ENCODE data around the gene STK32B.

DNA sequence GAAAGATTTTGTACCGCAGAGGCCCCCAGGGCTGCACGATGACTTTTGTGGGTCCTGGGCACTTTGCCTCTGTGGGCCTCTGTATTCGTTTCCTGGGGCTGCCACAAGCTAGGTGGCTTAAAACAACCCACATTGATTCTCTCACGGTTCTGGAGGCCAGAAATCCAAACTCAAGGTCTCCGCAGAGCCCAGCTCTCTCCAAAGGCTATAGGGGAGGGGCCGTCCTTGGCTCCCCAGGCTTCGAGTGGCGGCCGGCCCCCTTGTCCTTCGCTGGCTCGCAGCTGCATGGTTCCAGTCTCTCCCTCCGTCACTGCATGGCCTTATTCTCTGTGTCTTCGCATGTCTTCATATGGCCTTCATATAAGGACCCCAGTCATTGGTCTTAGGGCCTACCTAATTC is 415.8 kb downstream of the STK32B start:
- TF ChIP-seq POLR2A (IDR thresholded peaks at IDR 0.05; ENCODE audit: control extremely low read depth in 1 of 2, low read depth in 2 of 2, low read length in 2 of 2) (no peak), EZH2 (IDR thresholded peaks at IDR 0.05; ENCODE audit: low read depth, low read length, severe bottlenecking) (no peak), PHF8 (conservative IDR thresholded peaks at IDR 0.05; ENCODE audit: low read depth, low read length) (no peak), EP300 (IDR thresholded peaks at IDR 0.05; ENCODE audit: borderline replicate concordance in 1 of 2, low read depth in 2 of 2, low read length in 2 of 2) (no peak)
- TF ChIP-seq, protein P1, sequence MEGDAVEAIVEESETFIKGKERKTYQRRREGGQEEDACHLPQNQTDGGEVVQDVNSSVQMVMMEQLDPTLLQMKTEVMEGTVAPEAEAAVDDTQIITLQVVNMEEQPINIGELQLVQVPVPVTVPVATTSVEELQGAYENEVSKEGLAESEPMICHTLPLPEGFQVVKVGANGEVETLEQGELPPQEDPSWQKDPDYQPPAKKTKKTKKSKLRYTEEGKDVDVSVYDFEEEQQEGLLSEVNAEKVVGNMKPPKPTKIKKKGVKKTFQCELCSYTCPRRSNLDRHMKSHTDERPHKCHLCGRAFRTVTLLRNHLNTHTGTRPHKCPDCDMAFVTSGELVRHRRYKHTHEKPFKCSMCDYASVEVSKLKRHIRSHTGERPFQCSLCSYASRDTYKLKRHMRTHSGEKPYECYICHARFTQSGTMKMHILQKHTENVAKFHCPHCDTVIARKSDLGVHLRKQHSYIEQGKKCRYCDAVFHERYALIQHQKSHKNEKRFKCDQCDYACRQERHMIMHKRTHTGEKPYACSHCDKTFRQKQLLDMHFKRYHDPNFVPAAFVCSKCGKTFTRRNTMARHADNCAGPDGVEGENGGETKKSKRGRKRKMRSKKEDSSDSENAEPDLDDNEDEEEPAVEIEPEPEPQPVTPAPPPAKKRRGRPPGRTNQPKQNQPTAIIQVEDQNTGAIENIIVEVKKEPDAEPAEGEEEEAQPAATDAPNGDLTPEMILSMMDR (IDR thresholded peaks at IDR 0.05; ENCODE audit: control extremely low read depth in 1 of 3, insufficient read depth in 1 of 3, low read depth in 1 of 3, low read length in 3 of 3): no peak

Data from H1 (cell line).